GM04504 (cell line): ENCODE measurements around the gene DGAT2L6.
"Not testable (repeated sequence)": the region's sequence is repeated elsewhere in the genome, so short reads cannot be mapped to it uniquely, and the experiment has no call there.

Experiments used
- DNase-seq: peaks from one replicate; pipeline ENCODE4 v3.0.0-alpha.2; 2012; ENCODE audit warnings: low read depth

Gene DGAT2L6

DNA sequence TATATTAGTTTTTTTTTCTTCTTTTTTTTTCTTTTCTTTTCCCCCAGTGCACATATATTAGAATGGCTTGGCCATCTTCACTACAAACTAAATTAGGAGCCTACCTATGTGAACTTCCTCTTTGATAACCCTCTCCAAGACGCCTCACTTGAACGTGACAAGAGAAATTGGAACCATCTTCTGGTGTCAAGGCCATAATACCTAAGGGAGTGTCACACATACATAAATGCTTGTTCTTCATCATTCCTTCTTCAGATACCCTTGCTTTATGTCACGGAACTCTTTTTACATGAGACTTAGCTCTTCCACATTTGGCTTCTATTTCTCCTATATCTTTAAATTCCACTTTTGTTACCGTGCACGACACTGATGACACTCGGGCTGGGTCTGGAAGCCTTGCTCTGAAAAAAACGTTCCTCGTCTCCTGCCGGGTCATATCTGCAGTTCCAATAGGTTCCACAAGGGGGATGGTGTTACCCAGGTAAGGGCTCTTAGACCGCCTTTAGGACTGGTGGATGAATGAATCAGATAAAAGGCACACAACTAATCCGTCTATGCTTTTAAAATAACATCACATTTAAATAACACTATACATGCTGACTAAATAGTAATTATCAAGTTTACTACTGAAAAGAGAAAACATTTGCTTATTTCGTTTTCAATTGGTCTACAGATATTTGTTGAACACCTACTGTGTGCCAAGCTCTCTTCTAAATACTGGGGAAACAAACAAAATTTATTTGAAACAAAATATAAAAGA lies 19.9 kb downstream of the DGAT2L6 start:
- DNase-seq, result peak; percentile 21

DNA sequence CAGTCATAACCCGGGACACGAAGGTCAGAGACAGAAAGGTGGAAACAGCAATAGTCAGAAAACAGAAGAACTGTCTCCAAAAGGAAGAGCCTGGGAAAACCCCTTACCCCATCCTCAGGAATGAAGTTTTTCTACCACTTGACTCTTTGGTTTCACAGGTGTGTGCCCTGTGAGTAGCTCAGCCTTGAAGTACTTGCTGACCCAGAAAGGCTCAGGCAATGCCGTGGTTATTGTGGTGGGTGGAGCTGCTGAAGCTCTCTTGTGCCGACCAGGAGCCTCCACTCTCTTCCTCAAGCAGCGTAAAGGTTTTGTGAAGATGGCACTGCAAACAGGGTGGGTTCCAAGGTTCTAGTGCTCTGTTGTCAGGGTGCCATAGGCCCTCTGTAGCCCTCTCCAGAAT lies 24.4 kb downstream of the DGAT2L6 start:
- DNase-seq, result no peak

DNA sequence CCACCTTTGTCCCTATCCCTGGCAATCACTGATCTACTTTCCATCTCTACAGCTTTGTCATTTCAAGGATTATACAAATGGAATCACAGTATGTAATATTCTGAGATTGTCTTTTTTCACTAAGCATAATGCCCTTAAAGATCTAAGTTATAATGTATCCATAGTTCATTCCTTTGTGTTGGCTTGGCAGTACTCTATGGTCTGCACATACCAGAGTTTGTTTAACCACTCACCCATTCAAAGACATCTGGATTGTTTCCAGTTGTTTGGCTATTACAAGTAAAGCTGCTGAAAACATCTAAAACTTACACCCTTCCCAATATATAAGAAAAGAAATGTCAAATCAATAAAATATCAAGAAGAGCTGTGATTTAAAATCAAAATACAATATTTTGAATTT lies 31.2 kb downstream of the DGAT2L6 start:
- DNase-seq, result no peak

DNA sequence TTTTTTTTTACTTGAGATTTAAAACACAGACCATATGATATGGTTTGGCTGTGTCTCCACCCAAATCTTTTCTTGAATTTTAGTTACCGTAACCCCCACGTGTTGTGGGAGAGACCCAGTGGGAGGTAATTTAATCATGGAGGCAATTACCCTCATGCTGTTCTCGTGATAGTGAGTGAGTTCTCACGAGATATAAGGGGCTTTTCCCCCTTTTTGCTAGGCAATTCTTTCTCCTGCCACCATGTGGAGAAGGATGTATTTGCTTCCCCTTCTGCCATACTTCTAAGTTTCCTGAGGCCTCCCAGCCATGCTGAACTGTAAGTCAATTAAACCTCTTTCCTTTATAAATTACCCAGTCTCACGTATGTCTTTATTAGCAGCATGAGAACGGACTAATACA lies 32.3 kb downstream of the DGAT2L6 start:
- not testable (repeated sequence) for DNase-seq

DNA sequence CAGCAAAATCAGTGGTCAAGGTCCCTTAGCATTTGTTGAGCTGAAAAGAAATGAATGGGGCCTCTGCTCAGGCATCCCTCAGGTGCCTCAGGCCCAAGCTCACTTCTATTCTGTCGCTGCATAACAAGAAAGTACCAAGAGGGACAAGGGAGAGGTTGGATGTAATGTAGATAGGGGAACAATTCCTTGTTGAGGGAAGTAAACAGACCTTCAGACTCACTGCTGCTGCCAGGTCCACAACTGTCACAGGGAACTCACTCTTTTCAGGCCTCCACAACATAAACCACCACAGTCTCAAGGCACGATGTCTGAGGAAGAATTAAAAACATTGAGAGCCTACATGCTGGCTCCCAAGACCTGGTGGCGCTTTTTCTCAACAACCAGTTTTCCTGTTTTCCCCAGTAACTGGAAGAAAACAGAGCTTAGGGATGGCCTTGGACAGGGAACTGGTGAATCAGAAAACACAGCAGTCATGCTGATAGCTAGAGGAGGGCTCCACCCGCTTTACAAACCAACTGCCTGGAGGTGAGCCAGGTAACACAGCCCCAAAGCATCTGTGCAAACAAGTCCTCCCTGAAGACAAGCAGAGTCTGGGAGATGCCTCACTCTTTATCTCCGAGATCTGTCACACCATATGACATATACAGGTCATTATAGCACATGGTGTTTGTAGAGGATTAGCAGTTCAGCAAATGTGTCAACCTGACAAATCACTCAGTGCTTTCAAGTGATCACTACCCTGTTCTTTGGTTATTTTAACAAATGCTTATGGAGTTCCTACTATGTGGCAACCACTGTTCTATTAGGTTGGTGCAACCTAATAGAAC lies 42.9 kb downstream of the DGAT2L6 start:
- peak; percentile 37 for DNase-seq

DNA sequence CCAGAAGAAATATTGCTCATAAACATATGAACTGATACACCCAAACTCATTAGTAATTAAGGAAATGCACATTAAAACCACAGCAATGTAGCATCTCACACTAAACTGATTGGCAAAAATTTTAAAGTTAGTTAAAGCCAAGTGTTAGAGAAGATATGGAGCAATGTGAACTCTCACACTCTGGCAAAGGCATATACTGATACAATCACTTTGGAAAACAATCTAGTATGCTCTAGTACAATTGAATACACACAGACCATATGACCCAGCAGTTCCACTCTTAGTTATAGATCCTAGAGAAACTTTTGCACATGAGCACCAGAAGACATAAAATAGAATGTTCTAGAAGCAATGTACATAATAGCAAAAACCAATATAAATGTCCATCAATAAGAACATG lies 48.8 kb downstream of the DGAT2L6 start:
- no peak for DNase-seq

DNA sequence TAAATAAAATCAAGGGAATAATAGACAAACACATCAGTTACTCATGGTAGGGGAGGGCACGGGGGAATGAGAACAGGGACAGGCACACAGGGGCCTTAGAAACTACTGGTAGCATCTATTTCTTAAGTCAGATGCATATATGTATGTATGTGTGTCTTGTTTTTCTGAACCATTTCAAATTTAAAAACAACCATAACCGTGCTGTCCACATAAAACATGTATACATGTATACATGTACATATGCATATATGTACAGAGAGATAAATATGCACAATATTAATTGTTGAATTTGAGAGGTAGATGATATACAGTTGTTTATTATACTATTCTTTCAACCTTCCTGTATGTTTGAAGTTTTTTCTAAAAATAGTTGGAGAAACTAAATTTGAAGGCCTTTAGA lies 49.4 kb downstream of the DGAT2L6 start:
- DNase-seq, result no peak

DNA sequence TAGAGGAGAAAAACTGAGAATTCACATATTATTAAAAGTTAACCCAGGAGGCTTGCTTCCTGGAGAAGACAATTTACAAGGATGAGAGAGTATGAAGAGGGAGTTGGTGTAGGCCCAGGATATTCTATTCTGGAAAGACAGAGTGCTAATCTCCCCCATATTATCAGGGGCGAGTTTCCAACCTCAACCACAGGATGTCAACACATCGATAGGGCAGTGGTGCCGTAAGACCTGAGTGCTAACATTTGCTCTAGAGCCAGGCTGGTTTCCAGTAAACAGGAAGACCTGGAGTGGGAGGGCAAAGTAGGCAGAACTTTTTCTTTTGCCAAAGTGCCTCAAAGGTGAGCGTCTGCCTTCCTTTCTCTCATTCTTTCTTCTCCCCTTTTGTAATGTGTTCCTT lies 54.4 kb downstream of the DGAT2L6 start:
- no peak for DNase-seq

DNA sequence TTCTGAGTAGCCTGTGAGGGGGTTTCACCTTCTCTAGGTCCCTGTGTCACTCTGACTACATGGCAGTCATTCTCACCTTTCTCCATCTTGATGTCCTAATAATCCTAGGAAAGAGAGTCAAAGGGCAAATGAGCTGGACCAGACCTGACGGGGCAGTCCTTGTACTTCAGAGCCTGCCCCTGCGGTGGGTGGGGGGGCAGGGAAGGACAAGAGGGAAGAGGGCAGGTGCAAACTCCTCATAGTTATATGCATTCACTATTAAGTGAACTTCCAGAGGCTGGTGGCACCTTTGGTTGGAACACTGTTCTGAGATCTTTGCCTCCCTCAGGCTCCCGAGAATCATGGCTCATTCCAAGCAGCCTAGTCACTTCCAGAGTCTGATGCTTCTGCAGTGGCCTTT lies 57.1 kb downstream of the DGAT2L6 start, which contains the start of gene AWAT1:
Gene AWAT1 (plus strand): TSS at position 301 of the 400 bp plus-strand sequence. CDS start 41 bp downstream, at position 342.
- DNase-seq, result no peak

DNA sequence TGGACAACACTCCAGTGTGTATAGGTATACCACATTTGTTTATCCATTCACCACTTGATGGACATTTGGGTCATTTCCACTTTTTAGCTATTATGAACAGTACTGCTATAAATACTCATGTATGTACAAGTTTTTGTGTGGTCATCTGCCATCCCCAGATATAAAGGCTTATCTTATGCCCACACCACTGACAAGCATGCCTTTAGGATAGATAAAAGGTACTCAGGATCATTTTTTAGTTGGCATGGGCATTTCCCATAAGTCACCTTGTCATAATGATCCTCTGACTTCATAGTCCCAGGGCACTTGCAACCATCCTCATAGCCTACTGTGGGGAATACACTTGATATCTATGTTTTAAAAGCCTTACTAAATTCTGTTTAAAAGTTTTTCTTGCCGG lies 63.5 kb downstream of the DGAT2L6 start:
- no peak for DNase-seq

DNA sequence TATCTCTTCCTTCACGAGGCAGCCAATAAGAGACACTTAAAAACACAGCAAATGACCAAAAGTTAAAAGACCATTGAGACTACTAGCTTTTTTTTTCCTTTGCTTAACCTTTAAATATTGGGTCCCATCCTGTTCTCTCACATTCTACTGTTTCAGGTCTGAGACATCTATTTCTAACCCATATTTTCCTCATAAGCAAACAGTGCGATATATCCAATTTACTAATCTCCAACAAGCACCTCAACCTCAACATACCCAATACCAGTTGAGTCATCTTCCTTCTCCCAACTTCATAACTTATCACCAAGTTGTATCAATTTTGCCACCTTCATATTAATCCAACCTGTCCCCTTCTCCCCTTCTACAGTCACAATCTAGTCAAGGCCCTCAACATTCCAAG lies 64.2 kb downstream of the DGAT2L6 start:
- no peak for DNase-seq

DNA sequence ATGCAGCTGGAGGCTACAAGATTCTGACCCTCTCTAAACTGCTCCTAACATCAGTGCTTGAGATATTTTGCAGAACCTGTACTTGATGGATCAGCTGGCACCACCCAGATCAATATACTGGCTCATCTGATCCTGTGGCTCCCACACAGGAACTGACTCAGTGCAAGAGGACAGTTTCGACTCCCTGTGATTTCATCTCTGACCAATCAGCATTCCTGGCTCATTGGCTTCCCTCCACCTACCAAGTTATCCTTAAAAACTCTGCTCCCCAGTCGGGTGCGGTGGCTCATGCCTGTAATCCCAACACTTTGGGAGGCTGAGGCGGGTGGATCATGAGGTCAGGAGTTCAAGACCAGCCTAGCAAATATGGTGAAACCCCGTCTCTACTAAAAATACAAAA lies 66.3 kb downstream of the DGAT2L6 start:
- not testable (repeated sequence) for DNase-seq

DNA sequence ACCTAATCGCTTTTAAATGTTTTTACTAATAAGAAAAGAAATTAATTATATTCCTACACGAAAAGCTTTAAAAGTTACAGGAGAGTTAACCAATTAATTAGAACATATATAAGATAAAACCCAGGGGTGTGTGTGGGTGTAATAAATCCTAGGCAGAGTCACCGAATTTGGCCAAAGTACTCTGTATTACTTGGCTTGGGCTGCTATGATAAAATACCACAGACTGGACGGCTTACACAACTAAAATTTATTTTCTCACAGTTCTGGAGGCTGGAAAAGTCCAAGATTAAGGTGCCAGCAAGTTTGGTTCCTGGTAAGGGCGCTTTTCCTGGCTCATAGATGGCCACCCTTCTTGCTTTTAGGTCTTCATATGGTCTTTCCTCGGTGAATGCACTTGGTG lies 67.6 kb downstream of the DGAT2L6 start:
- DNase-seq, result no peak

DNA sequence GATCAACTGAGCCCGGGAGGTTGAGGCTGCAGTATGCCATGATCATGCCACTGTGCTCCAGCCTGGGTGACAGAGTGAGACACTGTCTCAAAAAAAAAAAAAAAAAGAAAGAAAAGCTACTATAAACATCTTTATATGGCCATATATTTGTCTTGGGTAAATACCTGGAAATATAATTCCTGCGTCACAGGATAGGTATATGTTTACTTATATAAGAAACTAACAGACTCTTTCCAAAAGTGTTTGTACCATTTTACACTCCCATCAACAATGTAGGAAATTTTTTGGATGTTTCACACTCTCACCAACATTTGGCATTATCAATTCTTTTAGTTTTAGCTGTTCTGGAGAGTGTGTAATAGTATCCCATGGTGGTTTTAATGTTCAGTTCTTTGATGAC lies 70.0 kb downstream of the DGAT2L6 start:
- DNase-seq, result no peak

DNA sequence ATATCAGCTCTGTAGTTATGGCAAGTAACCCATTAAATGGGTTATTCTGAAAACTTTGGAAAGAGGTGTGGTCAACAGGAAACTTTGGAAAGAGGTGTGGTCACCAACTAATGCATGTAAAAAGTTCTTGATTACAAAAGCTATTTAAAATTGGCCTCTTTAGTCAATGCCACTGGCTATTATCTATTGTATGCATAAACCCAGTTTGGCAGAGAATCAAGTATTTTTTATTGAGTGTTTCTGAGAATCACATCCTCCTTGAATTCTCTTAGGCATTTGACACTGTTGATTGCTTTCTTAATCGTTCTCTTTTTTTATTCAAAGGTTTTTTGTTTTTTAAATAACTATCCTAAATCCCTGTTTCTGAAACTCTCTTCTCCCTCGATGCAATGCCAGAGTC lies 75.2 kb downstream of the DGAT2L6 start:
- no peak for DNase-seq

DNA sequence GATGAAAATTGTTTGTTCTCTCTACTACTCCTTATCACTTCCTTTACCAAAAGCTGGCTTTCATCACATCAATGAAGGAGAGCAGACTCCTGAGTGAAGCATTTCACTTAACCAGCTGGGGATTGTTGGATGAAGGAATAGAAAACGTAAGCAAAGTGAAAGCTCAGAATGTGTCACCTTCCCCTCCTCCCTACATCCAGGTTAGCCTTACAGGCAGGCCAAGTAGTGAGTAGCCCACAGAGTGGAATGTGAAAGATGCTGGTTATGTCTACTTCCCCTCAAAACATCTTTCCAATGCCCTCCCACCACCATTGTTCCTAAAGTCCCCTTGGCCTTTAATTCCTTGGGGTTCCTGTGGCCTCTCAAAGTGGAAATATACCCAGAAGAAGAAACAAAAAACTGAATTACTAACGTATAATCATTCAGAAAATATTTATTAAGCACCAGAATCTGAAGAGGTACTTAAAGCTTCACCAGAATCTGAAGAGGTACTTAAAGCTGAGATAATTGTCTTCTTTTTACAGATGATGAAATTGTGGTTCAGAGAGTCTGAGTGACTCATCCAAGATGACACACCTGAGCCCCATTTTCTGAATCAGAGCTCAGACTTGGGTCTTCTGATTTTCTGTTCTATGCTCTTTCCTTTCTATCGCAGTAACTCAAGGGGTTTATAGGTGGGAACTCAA lies 76.2 kb downstream of the DGAT2L6 start:
- DNase-seq, result no peak

DNA sequence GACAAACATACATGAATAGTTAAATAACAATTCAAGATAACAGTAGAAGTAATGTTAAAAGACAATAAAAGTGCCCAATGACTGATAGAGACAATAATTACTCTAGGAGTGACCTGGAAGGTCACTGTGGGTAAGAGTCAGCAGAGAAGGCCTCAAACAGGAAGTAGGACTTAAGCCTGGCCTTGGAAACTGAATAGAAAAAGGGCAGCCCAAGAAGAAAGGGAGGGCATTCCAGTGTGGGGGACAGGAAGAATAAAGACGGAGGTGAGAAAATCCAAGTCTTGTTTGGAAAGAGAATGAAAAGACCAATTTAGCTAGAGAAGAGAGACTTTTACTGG lies 76.7 kb downstream of the DGAT2L6 start:
- DNase-seq, result no peak

DNA sequence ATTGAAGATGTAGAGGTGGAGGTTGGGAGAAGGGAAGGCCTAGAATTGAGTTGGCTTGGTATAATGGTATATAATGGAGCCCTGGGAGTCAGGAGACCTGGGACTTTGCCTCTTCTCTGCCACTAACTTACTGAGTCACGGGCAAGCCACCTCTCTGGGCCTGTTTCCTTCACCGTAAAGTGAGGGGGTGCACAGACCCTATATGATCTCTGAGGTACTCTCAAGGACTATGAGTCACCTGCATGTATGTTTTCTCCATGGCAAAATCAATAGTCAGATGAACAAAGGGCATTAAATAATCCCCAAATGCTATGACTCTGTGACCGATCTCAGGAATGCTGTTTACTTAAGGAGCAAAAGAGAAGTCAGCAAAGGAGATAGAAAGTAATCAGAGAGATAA lies 77.6 kb downstream of the DGAT2L6 start:
- no peak for DNase-seq
